WTC11 (cell line): ENCODE measurements around the gene ENPP7. TPM values are rescaled to one million over a fixed set of nuclear protein-coding genes. Genes with fewer than 3 reads are reported as not detected.

Experiments used
- ATAC-seq: fragments of 200-7000 bp; cut with Tn5 transposase; 2 replicates; pipeline ENCODE4 v1.10.0; 2021; ENCODE audit warnings: mild to moderate bottlenecking, moderate library complexity
- CTCF ChIA-PET: fragments of 300-600 bp; sonication (Branson Sonifier 250); formaldehyde crosslinking; loops from one replicate; lab custom pipeline; 2021; ENCODE audit warnings: antibody characterized with exemption; lab: Charles Lee
- POLR2A ChIA-PET: fragments of 350-600 bp; sonication (Branson Sonifier 250); formaldehyde crosslinking; loops from one replicate; lab custom pipeline; 2021; ENCODE audit warnings: antibody characterized with exemption; lab: Charles Lee
- DNase-seq: peaks from one replicate; pipeline ENCODE4 v3.0.0; 2021; ENCODE audit warnings: low spot score
- H3K27ac Mint-ChIP-seq: 2 replicates; pipeline ENCODE4 v1.8.0; 2021; ENCODE audit warnings: mixed read lengths
- H3K27me3 Mint-ChIP-seq: 2 replicates; pipeline ENCODE4 v1.8.0; 2021; ENCODE audit warnings: low read depth, mild to moderate bottlenecking, moderate library complexity, mixed read lengths
- H3K36me3 Mint-ChIP-seq: 2 replicates; pipeline ENCODE4 v1.8.0; 2021; ENCODE audit warnings: mixed read lengths
- H3K4me1 Mint-ChIP-seq: 2 replicates; pipeline ENCODE4 v1.8.0; 2022; ENCODE audit warnings: mixed read lengths
- H3K4me3 Mint-ChIP-seq: 2 replicates; pipeline ENCODE4 v1.8.0; 2021; ENCODE audit warnings: mild to moderate bottlenecking, moderate library complexity, mixed read lengths
- H3K9me3 Mint-ChIP-seq: 2 replicates; pipeline ENCODE4 v1.8.0; 2021; ENCODE audit warnings: mixed read lengths
- ARID4B ChIP-seq: sonication (generic); formaldehyde crosslinking; IDR thresholded peaks from 2 replicates; pipeline ENCODE4 v1.8.0; 2023; ENCODE audit warnings: missing genetic modification reagents, mild to moderate bottlenecking, borderline replicate concordance
- CBFB ChIP-seq: sonication (generic); formaldehyde crosslinking; IDR thresholded peaks from 2 replicates; pipeline ENCODE4 v1.8.1; 2022; ENCODE audit warnings: mild to moderate bottlenecking, low read depth, missing genetic modification reagents
- CTCF ChIP-seq: fragments of 200-600 bp; IDR thresholded peaks from 2 replicates; pipeline ENCODE4 v1.8.0; 2022; ENCODE audit warnings: antibody characterized with exemption
- ERG ChIP-seq: fragments of 250-450 bp; sonication (Bioruptor Pico); IDR thresholded peaks from 2 replicates; pipeline ENCODE4 v1.8.0; 2021; ENCODE audit warnings: mild to moderate bottlenecking
- ESRRA ChIP-seq: sonication (generic); formaldehyde crosslinking; IDR thresholded peaks from 2 replicates; pipeline ENCODE4 v1.8.1; 2022; ENCODE audit warnings: mild to moderate bottlenecking, missing genetic modification reagents, borderline replicate concordance
- FOXP4 ChIP-seq: sonication (generic); formaldehyde crosslinking; IDR thresholded peaks from 2 replicates; pipeline ENCODE4 v1.8.0; 2022; ENCODE audit warnings: mild to moderate bottlenecking, missing genetic modification reagents
- MAX ChIP-seq: sonication (generic); formaldehyde crosslinking; IDR thresholded peaks from 2 replicates; pipeline ENCODE4 v1.8.0; 2022; ENCODE audit warnings: mild to moderate bottlenecking, missing genetic modification reagents
- MXD4 ChIP-seq: fragments of 250-450 bp; sonication (Bioruptor Pico); IDR thresholded peaks from 2 replicates; pipeline ENCODE4 v1.8.0; 2021; ENCODE audit warnings: mild to moderate bottlenecking, moderate library complexity, borderline replicate concordance
- TP53 ChIP-seq: sonication (generic); formaldehyde crosslinking; IDR thresholded peaks from 2 replicates; pipeline ENCODE4 v1.8.1; 2023; ENCODE audit warnings: mild to moderate bottlenecking, missing genetic modification reagents
- ZMAT4 ChIP-seq: fragments of 250-450 bp; sonication (Bioruptor Pico); IDR thresholded peaks from 2 replicates; pipeline ENCODE4 v1.9.0; 2021; ENCODE audit warnings: mild to moderate bottlenecking
- ZNF512 ChIP-seq: sonication (generic); formaldehyde crosslinking; IDR thresholded peaks from 2 replicates; pipeline ENCODE4 v1.8.1; 2022; ENCODE audit warnings: missing genetic modification reagents, borderline replicate concordance
- total RNA-seq: library from RNA; stranded (reverse); gene quantifications from 3 replicates; pipeline ENCODE4 v1.2.3, GENCODE V29; 2021

ENPP7 gene
- total RNA-seq, 1 experiment from 2014 or later, result not detected

GRCh38 chr17:79683365-79683764 is 47.4 kb upstream of the ENPP7 start:
- Mint-ChIP-seq H3K36me3 (no peaks in the 10 kb centered on the region), H3K9me3 (no peaks in the 10 kb centered on the region), H3K27ac (no peak overlapping the region), H3K4me3 (no peak overlapping the region), H3K27me3 (peaks cover 4% of the 10 kb centered on the region; the same call in 1 of the 2 replicates), H3K4me1 (peaks cover 5% of the 10 kb centered on the region; the same call in 1 of the 2 replicates)
- ChIA-PET POLR2A (no interaction called here), CTCF (interaction anchor here (1.8 kb wide), 1 partner anchor 25 kb away, joined by 5 read pairs; no protein-coding TSS in a partner anchor)
- no peak for ATAC-seq
- TF ChIP-seq ZMAT4 (no peak), ZNF512 (no peak), MAX (CRISPR knock-in tag) (no peak), MXD4 (no peak), ERG (CRISPR knock-in tag) (no peak), FOXP4 (CRISPR knock-in tag) (no peak), ARID4B (CRISPR knock-in tag) (no peak), CBFB (no peak), ESRRA (CRISPR knock-in tag) (no peak), TP53 (CRISPR knock-in tag) (no peak), CTCF (no peak)
- no peak for DNase-seq
